ENCODE data around the gene DBH. TPM values are rescaled to one million over a fixed set of nuclear protein-coding genes. Genes with fewer than 3 reads are reported as not detected.

The DBH gene
- not detected for total RNA-seq
- long read RNA-seq = 0 reads

- intact Hi-C loops (cut with DNase I) = no loop called here
- ATAC-seq (ENCODE audit: poor library complexity) (no peak), DNase-seq (peak; percentile 22)
Observed at GRCh38 chr9:133635533-133636531, at the start of gene DBH. Gene DBH (plus strand): TSS chr9:133636363. CDS start chr9:133636372, 9 bp downstream.

GRCh38 chr9:133587051-133587450 is 49.1 kb upstream of the DBH start:
- intact Hi-C loops (cut with DNase I) = no loop called here
- ATAC-seq (ENCODE audit: poor library complexity) = no peak
- peak; percentile 38 for DNase-seq

- no peak for ATAC-seq (ENCODE audit: poor library complexity)
- intact Hi-C loops (cut with DNase I) = no loop called here
Observed at GRCh38 chr9:133587466-133587865, 48.7 kb upstream of the DBH start.

GRCh38 chr9:133589454-133590227 is 46.5 kb upstream of the DBH start:
- DNase-seq (no peak), ATAC-seq (ENCODE audit: poor library complexity) (no peak)
- intact Hi-C loops (cut with DNase I) = no loop called here

More at GRCh38 chr9:133587466-133587865, 48.7 kb upstream of the DBH start:
- DNase-seq = peak; percentile 41

GRCh38 chr9:133590231-133590855 is 45.8 kb upstream of the DBH start:
- DNase-seq = no peak
- intact Hi-C loops (cut with DNase I) = no loop called here
- no peak for ATAC-seq (ENCODE audit: poor library complexity)

- intact Hi-C loops (cut with DNase I) = no loop called here
- ATAC-seq (ENCODE audit: poor library complexity) (no peak), DNase-seq (no peak)
Observed at GRCh38 chr9:133591116-133591910, 44.9 kb upstream of the DBH start.

GRCh38 chr9:133591985-133592384 is 44.2 kb upstream of the DBH start:
- intact Hi-C loops (cut with DNase I) = no loop called here
- DNase-seq = no peak
- ATAC-seq (ENCODE audit: poor library complexity) = no peak

GRCh38 chr9:133592731-133593409 is 43.3 kb upstream of the DBH start:
- no peak for ATAC-seq (ENCODE audit: poor library complexity)
- DNase-seq = no peak
- intact Hi-C loops (cut with DNase I) = no loop called here

GRCh38 chr9:133593587-133594253 is 42.4 kb upstream of the DBH start:
- intact Hi-C loops (cut with DNase I) = no loop called here
- DNase-seq = no peak

GRCh38 chr9:133594310-133594709 is 41.9 kb upstream of the DBH start:
- no peak for DNase-seq
- intact Hi-C loops (cut with DNase I) = no loop called here
- no peak for ATAC-seq (ENCODE audit: poor library complexity)

More at GRCh38 chr9:133593587-133594253, 42.4 kb upstream of the DBH start:
- ATAC-seq (ENCODE audit: poor library complexity) = no peak

GRCh38 chr9:133595910-133596309 is 40.3 kb upstream of the DBH start:
- DNase-seq (peak; percentile 13), ATAC-seq (ENCODE audit: poor library complexity) (no peak)
- intact Hi-C loops (cut with DNase I) = no loop called here

- intact Hi-C loops (cut with DNase I) = no loop called here
- ATAC-seq (ENCODE audit: poor library complexity) (no peak), DNase-seq (no peak)
Observed at GRCh38 chr9:133597316-133597957, 38.7 kb upstream of the DBH start.

GRCh38 chr9:133598978-133599377 is 37.2 kb upstream of the DBH start:
- DNase-seq = no peak
- ATAC-seq (ENCODE audit: poor library complexity) = no peak
- intact Hi-C loops (cut with DNase I) = no loop called here

- DNase-seq (no peak), ATAC-seq (ENCODE audit: poor library complexity) (no peak)
- intact Hi-C loops (cut with DNase I) = no loop called here
Observed at GRCh38 chr9:133599470-133600173, 36.5 kb upstream of the DBH start.

- ATAC-seq (ENCODE audit: poor library complexity) = no peak
Observed at GRCh38 chr9:133600739-133601138, 35.4 kb upstream of the DBH start.

GRCh38 chr9:133601746-133602145 is 34.4 kb upstream of the DBH start:
- intact Hi-C loops (cut with DNase I) = no loop called here

More at GRCh38 chr9:133600739-133601138, 35.4 kb upstream of the DBH start:
- intact Hi-C loops (cut with DNase I) = no loop called here
- no peak for DNase-seq

More at GRCh38 chr9:133601746-133602145, 34.4 kb upstream of the DBH start:
- no peak for ATAC-seq (ENCODE audit: poor library complexity)
- DNase-seq = no peak
